HL-60 (cell line): ENCODE data around the gene RNF128.

ENCODE experiments used
- DNase-seq, 2 experiments: peaks; one replicate each; pipeline ENCODE4 v3.0.0-alpha.2; 2010 to 2020; ENCODE audit warnings: low read depth in 1 of 2, low spot score in 1 of 2
- H3K27ac ChIP-seq: fragments of 250-450 bp; sonication (Bioruptor Pico); replicated peaks from 2 replicates; pipeline ENCODE4 v1.5.1; 2020; ENCODE audit warnings: mild to moderate bottlenecking, moderate library complexity
- H3K27me3 ChIP-seq: fragments of 250-450 bp; sonication (Bioruptor Pico); 2 replicates; pipeline ENCODE4 v1.5.1; 2021; ENCODE audit warnings: mild to moderate bottlenecking, moderate library complexity; ENCODE audit not compliant: insufficient read depth, poor library complexity, severe bottlenecking
- H3K4me3 ChIP-seq: replicated peaks from 2 replicates; pipeline ENCODE4 v1.5.1; 2011; ENCODE audit warnings: mild to moderate bottlenecking, control low read depth, low read length; ENCODE audit not compliant: insufficient read depth
- CTCF ChIP-seq: IDR thresholded peaks from one replicate; pipeline ENCODE4 v1.5.1; 2011; ENCODE audit warnings: low read length, control low read depth, inconsistent platforms; ENCODE audit not compliant: insufficient read depth
- GABPA ChIP-seq: IDR thresholded peaks from 2 replicates; pipeline ENCODE4 v1.6.1; 2012; ENCODE audit warnings: low read depth
- POLR2AphosphoS5 ChIP-seq: IDR thresholded peaks from 2 replicates; pipeline ENCODE4 v1.6.1; 2012; ENCODE audit warnings: low read depth
- REST ChIP-seq: IDR thresholded peaks from 2 replicates; pipeline ENCODE4 v1.6.1; 2012; ENCODE audit warnings: low read depth; ENCODE audit not compliant: insufficient replicate concordance
- SPI1 ChIP-seq: IDR thresholded peaks from 2 replicates; pipeline ENCODE4 v1.6.1; 2012; ENCODE audit warnings: low read depth, mild to moderate bottlenecking, borderline replicate concordance

The RNF128 gene

GRCh38 chrX:106716463-106716862 lies 10.0 kb upstream of the RNF128 start:
- H3K4me3 ChIP-seq = no peak overlapping the region
- TF ChIP-seq GABPA (no peak), REST (no peak), POLR2AphosphoS5 (no peak), CTCF (no peak), SPI1 (no peak)
- no peak for DNase-seq
- H3K27ac ChIP-seq = no peak overlapping the region
- no peaks in the 10 kb centered on the region for H3K27me3 ChIP-seq

- H3K4me3 ChIP-seq = no peak overlapping the region
- no peak for TF ChIP-seq GABPA
- TF ChIP-seq REST = no peak
- no peak for TF ChIP-seq POLR2AphosphoS5
- no peak for TF ChIP-seq CTCF
- no peak for TF ChIP-seq SPI1
- no peak overlapping the region for H3K27ac ChIP-seq
- H3K27me3 ChIP-seq = no peaks in the 10 kb centered on the region
- no peak for DNase-seq
These were observed 7.8 kb upstream of the RNF128 start for GRCh38 chrX:106718709-106719108.

- DNase-seq = no peak
- Histone ChIP-seq H3K27me3 (peaks cover 5% of the 10 kb centered on the region), H3K4me3 (no peak overlapping the region), H3K27ac (no peak overlapping the region)
- TF ChIP-seq CTCF = no peak
- no peak for TF ChIP-seq SPI1
- TF ChIP-seq GABPA = no peak
- TF ChIP-seq POLR2AphosphoS5 = no peak
- no peak for TF ChIP-seq REST
These were observed 570 bp upstream of the RNF128 start for GRCh38 chrX:106725931-106726330.
